ENCODE data around the gene NPIPA2. TPM values are rescaled to one million over a fixed set of nuclear protein-coding genes. Genes with fewer than 3 reads are reported as not detected.
"Not testable (repeated sequence)": the region's sequence is repeated elsewhere in the genome, so short reads cannot be mapped to it uniquely, and the experiment has no call there.

The NPIPA2 gene
- polyA plus RNA-seq (2012; ENCODE audit: insufficient read depth, insufficient read length) = not detected

DNA sequence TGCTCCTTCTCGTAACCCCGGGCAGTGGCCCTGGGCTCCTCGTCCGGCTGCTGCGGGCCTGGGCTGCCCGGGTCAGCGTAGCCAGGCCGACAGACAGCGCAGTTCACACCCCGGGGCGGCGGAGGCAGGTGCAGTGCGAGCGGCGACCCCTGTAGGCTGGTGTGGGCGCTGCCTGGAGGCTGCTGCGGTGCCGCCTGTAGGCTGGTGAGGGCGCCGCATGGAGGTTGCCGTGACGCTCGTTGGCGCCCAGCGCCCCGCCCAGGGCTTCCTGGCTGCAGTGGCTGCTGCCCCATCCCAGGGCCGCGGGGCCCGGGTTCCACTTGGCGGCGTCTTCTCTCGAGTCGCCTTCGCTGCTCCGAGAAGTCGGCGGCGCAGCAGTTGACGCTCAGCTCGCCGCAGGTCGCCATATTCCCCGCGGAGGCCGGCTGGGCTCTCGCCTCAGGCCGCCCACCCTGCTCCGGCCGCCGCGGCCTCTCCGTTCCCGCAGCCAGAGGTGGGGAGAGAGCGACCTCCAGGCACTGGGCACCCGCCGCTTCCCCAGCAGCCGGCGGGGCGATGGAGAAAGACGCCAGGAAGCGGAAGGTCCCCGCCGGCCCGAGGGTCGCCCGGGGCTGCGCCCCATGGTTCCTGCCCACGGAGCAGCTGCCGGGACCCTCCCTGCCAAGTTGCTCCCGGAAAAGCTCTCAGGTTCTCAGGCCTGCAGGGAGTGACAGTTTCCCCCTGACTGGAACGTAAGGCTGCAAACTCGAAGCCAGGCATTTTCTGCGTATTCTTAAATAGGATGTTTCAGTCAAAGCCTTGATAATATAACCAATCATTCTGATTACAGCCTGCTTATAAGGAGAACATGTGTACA lies at the start of gene NPIPA2:
NPIPA2 (plus strand) TSS at position 261 of the 856 bp plus-strand sequence. CDS start 5,533 bp downstream, outside the sequence.
- not testable (repeated sequence) for H3K4me3 ChIP-seq (ENCODE audit: low read length); DNase-seq (ENCODE audit: low read depth, low spot score)

DNA sequence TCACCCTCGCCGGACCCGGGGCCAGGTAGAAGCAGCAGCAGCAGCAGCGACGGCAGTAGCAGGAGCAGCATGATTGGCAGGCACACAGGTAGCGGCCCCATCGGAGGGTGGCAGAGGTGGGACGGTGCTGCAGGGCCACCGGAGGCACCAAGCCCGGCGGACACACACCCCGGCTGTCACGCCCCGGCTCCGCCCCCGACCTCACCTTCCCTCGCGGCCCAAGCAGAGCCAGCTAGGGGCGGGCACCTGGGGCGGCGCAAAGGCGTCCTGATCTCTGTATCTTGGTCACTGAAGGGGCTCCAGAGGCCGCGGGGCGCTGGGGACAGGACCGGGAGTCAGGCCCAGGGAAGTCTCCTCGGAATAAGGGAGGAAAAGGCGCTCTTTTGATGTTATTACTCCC lies 48.2 kb upstream of the NPIPA2 start, which contains the start of gene PLA2G10:
PLA2G10 (minus strand) TSS at position 180 of the 400 bp plus-strand sequence; CDS start at position 101, 79 bp downstream.
- DNase-seq (ENCODE audit: low read depth, low spot score); H3K4me3 ChIP-seq (ENCODE audit: low read length): not testable (repeated sequence)

DNA sequence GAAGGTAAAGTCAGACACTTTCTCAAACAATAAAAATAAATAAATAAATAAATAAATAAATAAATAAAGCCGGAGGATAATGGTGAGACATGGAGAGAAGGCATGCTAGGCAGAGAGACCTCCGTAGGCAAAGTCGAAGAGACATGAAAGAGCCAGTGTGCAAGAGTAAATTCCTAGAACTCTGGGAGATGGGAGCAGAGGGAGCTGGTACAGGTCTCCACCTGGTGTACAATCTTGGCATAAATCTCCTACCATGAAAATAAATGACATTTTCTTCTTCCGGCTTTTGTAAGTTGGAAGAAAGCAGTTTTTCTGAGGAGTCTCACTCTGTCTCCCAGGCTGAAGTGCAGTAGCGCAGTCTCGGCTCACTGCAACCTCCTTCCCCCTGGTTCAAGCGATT lies 40.5 kb upstream of the NPIPA2 start:
- DNase-seq (ENCODE audit: low read depth, low spot score); H3K4me3 ChIP-seq (ENCODE audit: low read length): not testable (repeated sequence)

DNA sequence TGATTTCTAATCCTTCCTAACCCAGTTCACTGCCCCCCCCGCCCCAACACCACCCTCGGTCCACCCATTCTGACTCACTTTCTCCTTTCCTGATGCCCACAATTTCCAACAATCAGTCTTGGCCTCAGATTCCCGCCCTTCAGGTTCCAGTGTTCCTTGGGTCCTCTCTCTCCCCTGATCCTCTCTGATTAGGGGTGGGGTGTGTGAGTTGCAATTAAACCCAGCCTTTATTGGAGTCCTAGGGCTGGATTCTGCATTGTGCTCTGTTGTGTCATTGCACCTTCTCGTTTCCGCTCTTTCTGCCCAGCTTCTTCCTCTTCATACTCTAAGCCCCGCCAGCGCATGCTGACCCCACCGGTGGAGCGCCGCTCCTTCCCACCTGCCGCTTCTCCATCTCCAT lies 39.7 kb upstream of the NPIPA2 start:
- not testable (repeated sequence) for H3K4me3 ChIP-seq (ENCODE audit: low read length); DNase-seq (ENCODE audit: low read depth, low spot score)

DNA sequence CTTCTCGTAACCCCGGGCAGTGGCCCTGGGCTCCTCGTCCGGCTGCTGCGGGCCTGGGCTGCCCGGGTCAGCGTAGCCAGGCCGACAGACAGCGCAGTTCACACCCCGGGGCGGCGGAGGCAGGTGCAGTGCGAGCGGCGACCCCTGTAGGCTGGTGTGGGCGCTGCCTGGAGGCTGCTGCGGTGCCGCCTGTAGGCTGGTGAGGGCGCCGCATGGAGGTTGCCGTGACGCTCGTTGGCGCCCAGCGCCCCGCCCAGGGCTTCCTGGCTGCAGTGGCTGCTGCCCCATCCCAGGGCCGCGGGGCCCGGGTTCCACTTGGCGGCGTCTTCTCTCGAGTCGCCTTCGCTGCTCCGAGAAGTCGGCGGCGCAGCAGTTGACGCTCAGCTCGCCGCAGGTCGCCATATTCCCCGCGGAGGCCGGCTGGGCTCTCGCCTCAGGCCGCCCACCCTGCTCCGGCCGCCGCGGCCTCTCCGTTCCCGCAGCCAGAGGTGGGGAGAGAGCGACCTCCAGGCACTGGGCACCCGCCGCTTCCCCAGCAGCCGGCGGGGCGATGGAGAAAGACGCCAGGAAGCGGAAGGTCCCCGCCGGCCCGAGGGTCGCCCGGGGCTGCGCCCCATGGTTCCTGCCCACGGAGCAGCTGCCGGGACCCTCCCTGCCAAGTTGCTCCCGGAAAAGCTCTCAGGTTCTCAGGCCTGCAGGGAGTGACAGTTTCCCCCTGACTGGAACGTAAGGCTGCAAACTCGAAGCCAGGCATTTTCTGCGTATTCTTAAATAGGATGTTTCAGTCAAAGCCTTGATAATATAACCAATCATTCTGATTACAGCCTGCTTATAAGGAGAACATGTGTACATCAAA lies 38.9 kb upstream of the NPIPA2 start, which contains the start of gene NPIPA3:
NPIPA3 (plus strand) TSS at position 256 of the 856 bp plus-strand sequence. CDS start 5,533 bp downstream, outside the sequence.
- not testable (repeated sequence) for DNase-seq (ENCODE audit: low read depth, low spot score); H3K4me3 ChIP-seq (ENCODE audit: low read length)

DNA sequence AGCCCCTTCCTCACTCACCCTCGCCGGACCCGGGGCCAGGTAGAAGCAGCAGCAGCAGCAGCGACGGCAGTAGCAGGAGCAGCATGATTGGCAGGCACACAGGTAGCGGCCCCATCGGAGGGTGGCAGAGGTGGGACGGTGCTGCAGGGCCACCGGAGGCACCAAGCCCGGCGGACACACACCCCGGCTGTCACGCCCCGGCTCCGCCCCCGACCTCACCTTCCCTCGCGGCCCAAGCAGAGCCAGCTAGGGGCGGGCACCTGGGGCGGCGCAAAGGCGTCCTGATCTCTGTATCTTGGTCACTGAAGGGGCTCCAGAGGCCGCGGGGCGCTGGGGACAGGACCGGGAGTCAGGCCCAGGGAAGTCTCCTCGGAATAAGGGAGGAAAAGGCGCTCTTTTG lies 9.1 kb upstream of the NPIPA2 start:
- DNase-seq (ENCODE audit: low read depth, low spot score); H3K4me3 ChIP-seq (ENCODE audit: low read length): not testable (repeated sequence)

DNA sequence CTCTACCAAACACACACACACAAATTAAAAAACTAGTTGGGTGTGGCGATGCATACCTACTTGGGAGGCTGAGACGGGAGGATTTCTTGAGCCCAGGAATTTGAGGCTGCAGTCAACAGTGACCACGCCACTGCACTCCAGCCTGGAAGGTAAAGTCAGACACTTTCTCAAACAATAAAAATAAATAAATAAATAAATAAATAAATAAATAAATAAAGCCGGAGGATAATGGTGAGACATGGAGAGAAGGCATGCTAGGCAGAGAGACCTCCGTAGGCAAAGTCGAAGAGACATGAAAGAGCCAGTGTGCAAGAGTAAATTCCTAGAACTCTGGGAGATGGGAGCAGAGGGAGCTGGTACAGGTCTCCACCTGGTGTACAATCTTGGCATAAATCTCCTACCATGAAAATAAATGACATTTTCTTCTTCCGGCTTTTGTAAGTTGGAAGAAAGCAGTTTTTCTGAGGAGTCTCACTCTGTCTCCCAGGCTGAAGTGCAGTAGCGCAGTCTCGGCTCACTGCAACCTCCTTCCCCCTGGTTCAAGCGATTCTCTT lies 1.4 kb upstream of the NPIPA2 start:
- H3K4me3 ChIP-seq (ENCODE audit: low read length); DNase-seq (ENCODE audit: low read depth, low spot score): not testable (repeated sequence)

DNA sequence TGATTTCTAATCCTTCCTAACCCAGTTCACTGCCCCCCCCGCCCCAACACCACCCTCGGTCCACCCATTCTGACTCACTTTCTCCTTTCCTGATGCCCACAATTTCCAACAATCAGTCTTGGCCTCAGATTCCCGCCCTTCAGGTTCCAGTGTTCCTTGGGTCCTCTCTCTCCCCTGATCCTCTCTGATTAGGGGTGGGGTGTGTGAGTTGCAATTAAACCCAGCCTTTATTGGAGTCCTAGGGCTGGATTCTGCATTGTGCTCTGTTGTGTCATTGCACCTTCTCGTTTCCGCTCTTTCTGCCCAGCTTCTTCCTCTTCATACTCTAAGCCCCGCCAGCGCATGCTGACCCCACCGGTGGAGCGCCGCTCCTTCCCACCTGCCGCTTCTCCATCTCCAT lies 539 bp upstream of the NPIPA2 start:
- DNase-seq (ENCODE audit: low read depth, low spot score); H3K4me3 ChIP-seq (ENCODE audit: low read length): not testable (repeated sequence)

DNA sequence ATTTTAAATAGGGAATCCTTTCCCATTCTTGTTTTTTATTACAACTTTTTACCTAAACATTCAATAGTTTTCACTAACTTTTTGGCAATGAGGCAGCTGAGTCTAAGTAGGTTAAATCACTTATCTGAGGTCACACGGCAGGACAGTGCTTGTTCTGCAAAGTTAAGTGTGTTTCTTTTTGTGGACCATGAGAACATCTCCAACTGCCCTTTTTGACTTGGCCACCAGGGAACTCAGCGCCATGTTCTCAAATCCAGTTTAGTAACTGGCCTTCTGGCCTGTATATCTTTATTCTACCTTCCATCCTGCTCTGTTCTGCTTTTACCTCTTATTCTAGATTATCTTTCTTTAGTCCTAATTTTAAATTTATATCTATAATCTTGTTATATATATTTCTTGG lies 31.3 kb downstream of the NPIPA2 start:
- not testable (repeated sequence) for H3K4me3 ChIP-seq (ENCODE audit: low read length); DNase-seq (ENCODE audit: low read depth, low spot score)

DNA sequence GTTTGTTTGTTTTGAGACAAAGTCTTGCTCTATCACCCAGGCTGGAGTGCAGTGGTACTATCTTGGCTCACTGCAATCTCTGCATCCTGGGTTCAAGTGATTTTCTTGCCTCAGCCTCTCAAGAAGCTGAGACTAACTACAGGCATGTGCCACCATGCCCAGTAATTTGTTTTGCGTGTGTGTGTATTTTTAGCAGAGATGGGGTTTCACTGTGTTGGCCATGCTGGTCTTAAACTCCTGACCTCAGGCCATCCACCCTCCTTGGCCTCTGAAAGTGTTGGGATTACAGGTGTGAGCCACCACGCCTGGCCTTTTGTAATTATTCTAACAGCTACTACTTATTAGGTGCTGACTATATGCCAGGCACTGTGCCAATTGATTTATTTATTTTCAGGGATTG lies 33.3 kb downstream of the NPIPA2 start:
- DNase-seq (ENCODE audit: low read depth, low spot score); H3K4me3 ChIP-seq (ENCODE audit: low read length): not testable (repeated sequence)

DNA sequence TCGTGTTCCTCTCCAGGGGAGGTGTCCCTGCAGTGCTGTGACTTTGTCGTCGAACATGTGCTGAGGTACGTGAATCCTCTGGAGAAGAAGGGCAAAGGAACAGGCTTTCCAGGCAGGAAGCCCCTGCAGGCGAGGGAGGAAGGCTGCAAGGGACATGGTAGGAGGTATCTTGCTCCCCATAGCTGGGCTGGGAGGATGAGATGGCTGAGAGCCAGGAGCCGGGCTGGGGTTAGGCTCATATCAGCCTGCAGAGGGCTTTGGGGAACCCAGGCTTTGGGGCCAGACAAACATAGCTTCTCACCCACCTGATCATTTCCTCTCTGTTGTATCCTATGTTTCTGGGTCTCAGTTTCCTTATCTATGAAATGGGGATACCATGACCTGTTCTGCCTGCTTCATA lies 34.4 kb downstream of the NPIPA2 start:
- not testable (repeated sequence) for H3K4me3 ChIP-seq (ENCODE audit: low read length); DNase-seq (ENCODE audit: low read depth, low spot score)

DNA sequence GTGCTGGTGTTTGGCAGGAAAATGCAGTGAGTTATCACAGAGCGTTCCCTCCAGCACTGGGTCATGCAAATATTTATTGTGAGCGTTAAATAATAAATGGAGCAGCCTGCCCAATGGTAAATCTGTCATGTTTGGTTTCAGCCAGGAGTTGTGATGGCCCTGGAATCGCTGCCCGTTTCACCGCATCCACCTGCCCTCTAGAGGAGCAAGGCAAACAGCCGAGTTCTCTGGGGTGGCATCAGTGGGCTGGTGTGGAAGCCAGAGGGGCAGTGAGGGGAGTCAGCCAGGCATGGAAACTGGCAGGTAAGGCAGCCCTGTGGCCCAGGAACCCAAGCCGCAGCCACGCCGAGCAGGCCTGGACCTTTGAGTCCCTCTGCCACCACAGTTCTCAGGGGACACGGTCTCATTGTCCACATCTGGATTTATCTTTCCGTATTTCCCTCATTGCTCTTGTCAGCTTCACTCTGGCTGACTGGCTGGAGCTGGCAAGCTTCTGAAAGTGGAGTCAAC lies 37.1 kb downstream of the NPIPA2 start:
- not testable (repeated sequence) for H3K4me3 ChIP-seq (ENCODE audit: low read length); DNase-seq (ENCODE audit: low read depth, low spot score)

DNA sequence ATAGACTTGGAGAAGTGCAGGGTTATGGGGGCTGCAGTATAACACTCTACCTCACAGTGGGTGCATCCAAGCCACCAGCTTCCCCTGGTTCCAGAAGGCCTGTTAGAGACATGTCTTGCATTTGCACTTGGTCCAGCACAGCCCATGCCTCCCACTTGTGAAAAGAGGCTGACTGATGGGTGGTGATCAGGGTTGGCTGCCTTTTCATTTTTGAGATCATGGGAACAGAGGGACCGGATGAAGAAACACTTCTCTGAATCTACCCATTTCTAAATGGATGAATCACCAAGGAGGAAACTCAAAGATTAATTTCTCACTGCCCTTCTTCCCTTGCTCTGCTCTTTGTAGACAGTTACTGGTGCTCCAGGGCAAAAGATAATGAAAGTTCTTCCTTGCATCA lies 43.8 kb downstream of the NPIPA2 start:
- DNase-seq (ENCODE audit: low read depth, low spot score); H3K4me3 ChIP-seq (ENCODE audit: low read length): not testable (repeated sequence)

DNA sequence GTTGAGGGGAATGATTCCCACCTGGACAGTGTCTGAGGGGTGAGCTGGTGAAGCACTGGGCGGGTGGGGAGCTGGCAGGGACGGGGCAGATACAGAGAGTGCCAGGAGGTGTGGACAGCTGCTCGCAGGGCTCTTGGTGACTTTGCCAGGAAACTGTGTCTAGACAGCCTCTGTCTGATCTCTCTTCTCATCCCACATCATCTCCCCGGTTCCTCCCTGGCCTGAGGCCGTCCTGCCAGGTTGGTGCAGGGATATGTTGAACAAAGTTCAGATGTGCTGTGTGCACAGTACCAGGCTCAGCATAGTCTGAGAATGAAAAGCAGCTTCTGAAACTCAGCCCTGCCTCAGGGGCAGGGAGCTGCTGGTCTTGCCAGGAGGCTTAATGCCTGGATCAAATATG lies 47.2 kb downstream of the NPIPA2 start:
- H3K4me3 ChIP-seq (ENCODE audit: low read length); DNase-seq (ENCODE audit: low read depth, low spot score): not testable (repeated sequence)

DNA sequence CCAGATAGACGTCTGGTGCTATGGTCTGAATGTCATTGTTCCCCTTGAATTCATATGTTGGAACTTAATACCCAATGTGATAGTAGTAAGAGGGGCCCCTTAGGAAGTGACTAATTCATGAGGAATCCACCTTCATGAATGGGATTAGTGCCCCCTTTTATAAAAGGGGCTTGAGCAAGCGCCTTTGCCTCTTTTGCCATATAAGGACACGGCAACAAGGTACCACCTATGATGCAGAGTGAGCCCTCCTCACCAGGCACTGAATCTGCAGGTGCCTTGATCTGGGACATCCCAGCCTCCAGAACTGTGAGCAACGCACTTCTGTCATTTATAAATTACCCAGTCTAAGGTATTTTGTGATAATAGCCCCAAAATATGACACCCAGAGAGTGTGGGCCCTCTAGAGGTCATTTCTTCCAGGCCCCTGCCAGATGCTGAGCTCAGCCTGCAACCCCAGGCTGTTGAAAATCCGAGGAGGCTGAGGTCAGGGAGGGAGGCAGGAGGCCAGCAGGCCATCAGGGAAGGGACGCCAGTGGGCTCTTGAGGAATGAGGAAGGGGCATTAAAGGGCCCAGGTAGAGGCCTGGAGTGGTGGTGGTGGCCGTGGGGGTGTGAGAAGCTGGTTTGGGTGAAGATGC lies 48.1 kb downstream of the NPIPA2 start:
- DNase-seq (ENCODE audit: low read depth, low spot score); H3K4me3 ChIP-seq (ENCODE audit: low read length): not testable (repeated sequence)

DNA sequence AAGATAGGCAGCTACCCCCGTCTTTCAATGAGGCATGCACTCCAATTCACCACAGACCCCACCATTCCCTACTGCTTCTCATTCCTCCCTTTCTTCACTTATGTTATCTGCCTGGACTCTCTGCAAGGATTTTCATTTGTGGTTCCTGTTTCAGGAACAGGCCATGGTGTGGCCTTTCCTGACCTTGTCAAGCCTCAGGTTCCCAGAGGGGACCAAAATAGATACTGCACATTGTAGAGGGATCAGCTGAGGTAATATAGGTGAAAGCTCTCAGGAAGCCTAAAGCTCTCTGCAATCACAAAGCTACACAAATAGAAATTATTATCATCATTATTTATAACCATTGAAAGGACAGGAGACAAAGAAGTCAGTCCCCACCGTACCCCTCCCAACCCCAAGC lies 50.6 kb downstream of the NPIPA2 start:
- H3K4me3 ChIP-seq (ENCODE audit: low read length); DNase-seq (ENCODE audit: low read depth, low spot score): not testable (repeated sequence)

DNA sequence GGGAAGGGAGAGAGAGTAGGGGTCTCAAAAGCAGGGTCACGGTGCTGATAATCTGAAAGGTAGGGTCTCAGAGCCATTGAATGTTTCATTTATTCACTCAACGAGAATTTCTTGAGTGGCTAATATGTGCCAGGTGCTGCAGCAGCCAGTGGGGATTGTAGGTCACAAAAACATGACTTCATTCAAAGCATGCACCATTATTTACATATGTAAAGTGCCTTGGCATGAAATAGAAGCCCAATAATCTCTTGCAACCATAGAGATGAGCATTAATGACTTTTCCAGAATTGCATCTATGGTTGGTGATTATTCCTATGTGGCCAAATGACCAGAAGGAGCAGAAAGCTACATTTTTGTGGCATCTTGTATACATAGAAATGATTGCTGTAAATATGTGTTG lies 55.2 kb downstream of the NPIPA2 start:
- DNase-seq (ENCODE audit: low read depth, low spot score) = not testable (repeated sequence)

DNA sequence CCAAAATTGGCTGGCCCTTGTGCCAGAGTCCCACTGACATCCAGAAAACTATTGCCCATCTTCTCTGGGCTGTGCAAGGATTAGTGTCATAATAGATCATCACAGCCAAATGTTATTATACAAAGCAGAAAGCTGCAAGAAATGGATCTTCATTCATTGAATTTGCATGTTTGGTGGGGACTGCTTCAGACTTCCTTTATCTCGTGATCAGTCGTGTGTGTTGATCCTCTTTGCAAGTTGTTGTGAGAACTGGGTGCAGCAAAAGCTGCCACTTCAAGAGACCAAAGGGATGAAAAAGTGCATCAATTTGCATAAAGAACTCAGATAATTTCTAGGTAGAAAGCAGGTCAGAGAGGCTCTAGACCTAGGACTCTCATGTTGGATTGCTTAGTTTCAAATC lies 61.2 kb downstream of the NPIPA2 start:
- H3K4me3 ChIP-seq (ENCODE audit: low read length); DNase-seq (ENCODE audit: low read depth, low spot score): not testable (repeated sequence)

More for the DNA sequence above, 55.2 kb downstream of the NPIPA2 start:
- not testable (repeated sequence) for H3K4me3 ChIP-seq (ENCODE audit: low read length)

Data from Jurkat, Clone E6-1 (cell line).